Measurements from ENCODE around the gene EIF4A2.
"Not testable (repeated sequence)": the region's sequence is repeated elsewhere in the genome, so short reads cannot be mapped to it uniquely, and the experiment has no call there.

EIF4A2 gene

DNA sequence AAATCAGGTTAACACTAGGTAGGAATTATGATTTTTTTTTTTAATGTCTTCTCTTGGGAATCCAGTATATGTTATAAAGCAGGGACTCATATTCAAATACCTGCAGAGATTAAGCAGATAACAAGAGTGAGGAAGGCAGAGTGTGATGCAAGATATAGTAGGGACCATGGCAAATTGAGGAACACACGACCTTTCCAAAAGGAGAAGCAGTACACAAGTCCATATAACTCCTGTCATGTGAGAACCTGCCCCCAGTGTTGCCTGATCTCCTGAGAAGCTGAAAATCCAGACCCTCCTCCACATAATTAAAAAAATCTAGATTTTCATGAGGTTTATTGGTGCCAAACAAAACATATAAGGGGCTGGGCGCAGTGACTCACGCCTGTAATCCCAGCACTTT, 19.3 kb downstream of the EIF4A2 start:
- peaks cover 18% of the 10 kb centered on the region for H3K4me1 ChIP-seq (ENCODE audit: control insufficient read depth, insufficient read depth, low read length, unreplicated experiment)
- no peak overlapping the region for H2AFZ ChIP-seq (ENCODE audit: low read length, unreplicated experiment)
- peaks cover 23% of the 10 kb centered on the region for H3K79me2 ChIP-seq (ENCODE audit: control insufficient read depth, insufficient read depth, low read length, unreplicated experiment)
- H3K27me3 ChIP-seq (ENCODE audit: insufficient read depth, low read length) = no peaks in the 10 kb centered on the region
- no peak overlapping the region for H3K4me3 ChIP-seq (ENCODE audit: low read depth, low read length)
- H3K36me3 ChIP-seq (ENCODE audit: insufficient read depth, low read length) = peaks cover 22% of the 10 kb centered on the region; the same call in 1 of the 2 replicates
- H3K27ac ChIP-seq (ENCODE audit: low read depth, low read length) = no peak overlapping the region

DNA sequence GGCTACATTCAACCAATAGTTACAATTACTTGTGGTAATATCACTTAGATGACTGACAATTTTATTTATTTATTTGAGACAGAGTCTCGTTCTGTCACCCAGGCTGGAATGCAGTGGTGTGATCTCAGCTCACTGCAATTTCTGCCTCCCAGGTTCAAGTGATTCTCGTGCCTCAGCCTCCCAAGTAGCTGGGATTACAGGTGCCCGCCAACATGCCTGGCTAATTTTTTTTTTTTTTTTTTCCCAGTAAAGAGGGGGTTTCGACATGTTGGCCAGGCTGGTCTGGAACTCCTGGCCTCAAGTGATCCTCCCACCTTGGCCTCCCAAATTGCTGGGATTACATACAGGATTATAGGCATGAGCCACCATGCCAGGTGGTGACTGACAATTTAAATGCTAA, 20.1 kb downstream of the EIF4A2 start:
- H3K27ac ChIP-seq (ENCODE audit: low read depth, low read length); H3K27me3 ChIP-seq (ENCODE audit: insufficient read depth, low read length); H2AFZ ChIP-seq (ENCODE audit: low read length, unreplicated experiment); H3K4me3 ChIP-seq (ENCODE audit: low read depth, low read length): not testable (repeated sequence)
- Histone ChIP-seq H3K4me1 (ENCODE audit: control insufficient read depth, insufficient read depth, low read length, unreplicated experiment) (peaks cover 18% of the 10 kb centered on the region), H3K79me2 (ENCODE audit: control insufficient read depth, insufficient read depth, low read length, unreplicated experiment) (peaks cover 23% of the 10 kb centered on the region), H3K36me3 (ENCODE audit: insufficient read depth, low read length) (peaks cover 17% of the 10 kb centered on the region; the same call in 1 of the 2 replicates)

DNA sequence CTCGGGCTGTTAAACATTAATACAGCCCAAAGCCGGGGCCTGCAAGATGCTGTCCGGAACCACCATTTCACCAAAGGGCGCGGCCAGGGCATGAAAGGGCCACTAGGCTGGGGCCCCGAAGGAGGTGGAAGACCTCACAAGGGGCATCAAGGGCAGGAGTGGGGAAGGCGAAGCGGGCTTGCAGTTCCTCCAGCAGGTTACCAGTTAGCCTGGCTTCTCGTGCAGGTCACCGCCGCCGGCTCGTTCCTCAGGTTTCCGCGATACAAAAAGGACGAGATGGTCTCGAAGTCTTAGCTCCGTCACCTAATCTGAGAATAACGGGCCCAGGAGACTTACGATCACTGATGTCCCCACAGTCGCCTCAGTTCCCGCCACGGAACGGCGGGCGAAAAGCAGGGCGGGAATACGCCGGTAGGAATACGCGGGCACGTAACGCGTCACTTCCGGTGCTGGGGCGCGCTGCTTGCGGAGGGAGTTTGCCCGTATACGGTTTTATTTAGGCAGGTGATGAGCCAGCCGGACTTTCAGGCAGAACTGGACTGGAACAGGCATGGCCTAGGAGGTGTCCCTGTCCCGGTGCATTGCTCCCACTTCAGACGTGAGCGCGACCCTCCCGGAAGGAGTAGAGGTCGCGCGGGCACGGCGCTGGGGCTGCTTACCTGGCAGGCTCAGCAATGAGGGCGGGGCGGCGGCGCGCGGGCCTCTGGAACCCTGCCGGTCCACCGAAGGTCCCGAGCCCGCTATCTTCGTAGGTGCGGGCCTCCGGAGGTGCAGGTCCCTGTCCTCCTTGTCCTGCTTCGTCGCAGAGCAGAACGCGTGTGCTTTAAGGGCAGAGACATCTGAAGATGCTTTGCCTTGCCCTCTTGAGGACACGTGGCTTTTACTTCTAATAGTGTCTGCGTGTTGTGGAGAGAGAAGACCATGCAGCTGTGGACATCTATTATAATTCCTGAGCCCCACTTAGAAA, 23.0 kb downstream of the EIF4A2 start, which contains the start of gene RFC4:
RFC4 (minus strand) TSS at position 394 of the 967 bp plus-strand sequence. CDS start 1,769 bp downstream, outside the sequence.
- Histone ChIP-seq H3K27ac (ENCODE audit: low read depth, low read length) (peak within 1 kb of the TSS; percentile 45), H3K36me3 (ENCODE audit: insufficient read depth, low read length) (peaks cover 10% of the 10 kb centered on the region; the same call in 1 of the 2 replicates), H3K4me3 (ENCODE audit: low read depth, low read length) (peak within 1 kb of the TSS; percentile 95), H3K4me1 (ENCODE audit: control insufficient read depth, insufficient read depth, low read length, unreplicated experiment) (peaks cover 18% of the 10 kb centered on the region), H3K79me2 (ENCODE audit: control insufficient read depth, insufficient read depth, low read length, unreplicated experiment) (peaks cover 23% of the 10 kb centered on the region), H3K27me3 (ENCODE audit: insufficient read depth, low read length) (no peaks in the 10 kb centered on the region), H2AFZ (ENCODE audit: low read length, unreplicated experiment) (peak within 1 kb of the TSS; percentile 87)

DNA sequence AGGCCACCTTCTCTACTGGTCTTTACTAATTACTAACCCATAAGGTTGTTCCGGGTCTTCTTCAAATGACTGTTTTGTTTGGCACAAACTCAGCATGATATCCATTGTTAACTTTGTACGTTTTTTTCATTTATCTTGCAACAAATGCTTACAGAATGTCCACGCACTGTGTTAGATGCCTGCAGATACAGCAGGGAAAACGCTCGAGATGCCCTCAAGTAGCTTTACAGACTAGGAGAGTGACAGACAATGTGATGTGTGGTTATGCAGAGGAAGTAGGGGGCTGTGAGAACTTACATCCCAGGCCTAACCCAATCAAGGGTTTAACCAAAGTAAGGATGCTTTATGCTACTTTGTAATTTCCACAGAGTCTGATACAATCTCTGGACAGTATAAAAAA, 23.9 kb downstream of the EIF4A2 start:
- peaks cover 18% of the 10 kb centered on the region for H3K4me1 ChIP-seq (ENCODE audit: control insufficient read depth, insufficient read depth, low read length, unreplicated experiment)
- H3K36me3 ChIP-seq (ENCODE audit: insufficient read depth, low read length) = peaks cover 9% of the 10 kb centered on the region; the same call in 1 of the 2 replicates
- peaks cover 23% of the 10 kb centered on the region for H3K79me2 ChIP-seq (ENCODE audit: control insufficient read depth, insufficient read depth, low read length, unreplicated experiment)
- H3K4me3 ChIP-seq (ENCODE audit: low read depth, low read length) = peak overlapping the region; percentile 95
- no peaks in the 10 kb centered on the region for H3K27me3 ChIP-seq (ENCODE audit: insufficient read depth, low read length)
- no peak overlapping the region for H2AFZ ChIP-seq (ENCODE audit: low read length, unreplicated experiment)
- H3K27ac ChIP-seq (ENCODE audit: low read depth, low read length) = no peak overlapping the region

DNA sequence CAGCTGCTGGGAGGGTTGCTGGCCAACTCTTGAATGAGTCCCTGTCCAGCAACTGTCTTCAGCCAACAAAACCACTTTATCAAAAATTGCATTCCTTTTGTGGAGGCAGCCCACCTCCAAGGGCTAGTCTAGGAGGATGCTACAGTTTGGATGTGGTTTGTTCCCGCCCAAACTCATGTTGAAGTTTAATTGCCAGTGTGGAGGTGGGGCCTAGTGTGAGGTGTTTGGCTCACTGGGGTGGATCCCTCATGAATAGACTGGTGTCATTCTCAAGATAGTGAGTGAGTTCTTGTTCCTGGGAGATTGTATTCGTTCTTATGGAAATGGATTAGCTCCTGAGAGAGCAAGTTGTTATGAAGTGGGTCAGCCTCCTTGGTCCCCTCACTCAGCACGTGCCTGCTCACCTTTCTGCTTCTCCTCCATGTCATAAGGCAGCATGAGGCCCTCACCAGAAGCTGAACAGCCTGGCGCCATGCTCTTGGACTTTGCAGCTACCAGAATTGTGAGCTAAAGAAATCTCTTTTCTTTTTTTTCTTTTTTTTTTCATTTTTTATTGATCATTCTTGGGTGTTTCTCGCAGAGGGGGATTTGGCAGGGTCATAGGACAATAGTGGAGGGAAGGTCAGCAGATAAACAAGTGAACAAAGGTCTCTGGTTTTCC, 27.1 kb downstream of the EIF4A2 start:
- H3K4me3 ChIP-seq (ENCODE audit: low read depth, low read length) = no peak overlapping the region
- peaks cover 12% of the 10 kb centered on the region for H3K79me2 ChIP-seq (ENCODE audit: control insufficient read depth, insufficient read depth, low read length, unreplicated experiment)
- no peak overlapping the region for H3K27ac ChIP-seq (ENCODE audit: low read depth, low read length)
- peaks cover 13% of the 10 kb centered on the region for H3K4me1 ChIP-seq (ENCODE audit: control insufficient read depth, insufficient read depth, low read length, unreplicated experiment)
- no peak overlapping the region for H2AFZ ChIP-seq (ENCODE audit: low read length, unreplicated experiment)
- H3K36me3 ChIP-seq (ENCODE audit: insufficient read depth, low read length) = no peaks in the 10 kb centered on the region
- no peaks in the 10 kb centered on the region for H3K27me3 ChIP-seq (ENCODE audit: insufficient read depth, low read length)

DNA sequence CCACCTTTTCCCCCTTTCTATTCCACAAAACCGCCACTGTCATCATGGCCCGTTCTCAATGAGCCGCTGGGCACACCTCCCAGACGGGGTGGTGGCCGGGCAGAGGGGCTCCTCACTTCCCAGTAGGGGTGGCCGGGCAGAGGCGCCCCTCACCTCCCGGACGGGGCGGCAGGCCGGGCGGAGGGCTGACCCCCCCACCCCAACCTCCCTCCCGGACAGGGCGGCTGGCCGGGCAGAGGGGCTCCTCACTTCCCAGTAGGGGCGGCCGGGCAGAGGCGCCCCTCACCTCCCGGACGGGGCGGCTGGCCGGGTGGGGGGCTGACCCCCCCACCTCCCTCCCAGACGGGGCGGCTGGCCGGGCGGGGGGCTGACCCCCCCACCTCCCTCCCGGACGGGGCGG, 27.9 kb downstream of the EIF4A2 start:
- not testable (repeated sequence) for H3K79me2 ChIP-seq (ENCODE audit: control insufficient read depth, insufficient read depth, low read length, unreplicated experiment); H3K27ac ChIP-seq (ENCODE audit: low read depth, low read length); H3K4me3 ChIP-seq (ENCODE audit: low read depth, low read length); H2AFZ ChIP-seq (ENCODE audit: low read length, unreplicated experiment); H3K27me3 ChIP-seq (ENCODE audit: insufficient read depth, low read length); H3K36me3 ChIP-seq (ENCODE audit: insufficient read depth, low read length)
- peaks cover 18% of the 10 kb centered on the region for H3K4me1 ChIP-seq (ENCODE audit: control insufficient read depth, insufficient read depth, low read length, unreplicated experiment)

DNA sequence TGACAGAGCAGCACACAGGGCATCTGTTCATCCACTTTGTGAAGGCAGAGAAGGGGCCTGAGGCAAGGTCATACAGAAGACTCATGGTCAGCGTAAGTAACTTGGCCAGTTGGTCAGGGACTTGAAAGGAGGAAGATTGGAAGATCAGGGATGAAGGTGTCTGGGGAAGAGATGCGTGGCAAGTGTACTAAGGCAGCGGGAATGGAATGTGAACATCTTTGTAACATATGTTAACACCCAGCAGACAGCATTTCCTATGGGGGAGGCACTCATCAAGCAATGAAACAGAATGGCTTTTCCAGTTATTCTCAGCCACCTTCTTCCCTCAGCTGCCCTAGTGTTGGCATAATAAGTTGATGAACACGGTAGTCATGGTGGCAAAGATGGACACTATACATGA, 30.7 kb downstream of the EIF4A2 start:
- Histone ChIP-seq H3K79me2 (ENCODE audit: control insufficient read depth, insufficient read depth, low read length, unreplicated experiment) (no peaks in the 10 kb centered on the region), H3K4me3 (ENCODE audit: low read depth, low read length) (no peak overlapping the region), H3K27ac (ENCODE audit: low read depth, low read length) (no peak overlapping the region), H3K27me3 (ENCODE audit: insufficient read depth, low read length) (no peaks in the 10 kb centered on the region), H3K4me1 (ENCODE audit: control insufficient read depth, insufficient read depth, low read length, unreplicated experiment) (peaks cover 12% of the 10 kb centered on the region), H3K36me3 (ENCODE audit: insufficient read depth, low read length) (no peaks in the 10 kb centered on the region), H2AFZ (ENCODE audit: low read length, unreplicated experiment) (no peak overlapping the region)

DNA sequence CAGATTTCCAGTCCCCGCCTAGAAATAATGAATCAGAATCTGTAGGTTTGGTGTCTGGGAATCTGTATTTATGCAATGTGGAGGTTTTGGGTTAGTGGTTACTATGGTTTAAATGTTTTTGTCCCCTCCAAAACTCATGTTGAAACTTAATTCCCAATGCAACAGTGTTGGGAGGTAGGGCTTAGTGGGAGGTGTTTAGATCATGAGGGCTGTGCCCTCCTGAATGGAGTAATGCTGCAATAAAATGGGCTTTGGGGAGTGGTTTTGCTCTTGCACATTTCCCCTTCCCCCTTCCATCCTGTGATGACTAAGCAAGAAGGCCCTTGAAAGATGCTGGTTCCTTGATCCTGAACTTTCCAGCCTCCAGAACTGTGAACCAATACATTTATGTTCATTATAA, 32.1 kb downstream of the EIF4A2 start:
- Histone ChIP-seq H3K4me3 (ENCODE audit: low read depth, low read length) (no peak overlapping the region), H3K27me3 (ENCODE audit: insufficient read depth, low read length) (no peaks in the 10 kb centered on the region), H3K79me2 (ENCODE audit: control insufficient read depth, insufficient read depth, low read length, unreplicated experiment) (no peaks in the 10 kb centered on the region), H3K4me1 (ENCODE audit: control insufficient read depth, insufficient read depth, low read length, unreplicated experiment) (peaks cover 12% of the 10 kb centered on the region), H2AFZ (ENCODE audit: low read length, unreplicated experiment) (peak overlapping the region; percentile 70), H3K27ac (ENCODE audit: low read depth, low read length) (peak overlapping the region; percentile 41), H3K36me3 (ENCODE audit: insufficient read depth, low read length) (no peaks in the 10 kb centered on the region)

DNA sequence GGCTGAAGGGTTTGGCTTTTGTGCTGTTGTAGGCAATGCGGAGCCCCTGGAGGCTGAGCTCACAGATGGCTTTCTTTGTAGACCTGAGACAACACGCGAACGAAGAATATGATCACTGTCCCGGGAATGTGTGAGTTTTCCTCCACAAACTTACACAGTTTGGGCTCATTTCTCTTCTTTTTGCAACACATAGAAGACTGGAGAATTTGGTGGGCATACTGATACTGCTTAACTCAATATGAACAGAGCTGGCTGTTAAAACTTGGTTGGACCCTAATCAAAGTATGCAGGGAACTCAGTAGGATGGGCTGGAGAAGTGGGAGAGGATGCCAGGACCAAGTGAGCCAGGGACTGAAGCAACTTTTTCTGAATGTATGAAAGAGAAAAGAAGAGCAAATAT, 35.1 kb downstream of the EIF4A2 start:
- no peaks in the 10 kb centered on the region for H3K27me3 ChIP-seq (ENCODE audit: insufficient read depth, low read length)
- H3K36me3 ChIP-seq (ENCODE audit: insufficient read depth, low read length) = no peaks in the 10 kb centered on the region
- no peak overlapping the region for H3K4me3 ChIP-seq (ENCODE audit: low read depth, low read length)
- peaks cover 27% of the 10 kb centered on the region for H3K4me1 ChIP-seq (ENCODE audit: control insufficient read depth, insufficient read depth, low read length, unreplicated experiment)
- H3K27ac ChIP-seq (ENCODE audit: low read depth, low read length) = no peak overlapping the region
- H3K79me2 ChIP-seq (ENCODE audit: control insufficient read depth, insufficient read depth, low read length, unreplicated experiment) = no peaks in the 10 kb centered on the region
- no peak overlapping the region for H2AFZ ChIP-seq (ENCODE audit: low read length, unreplicated experiment)

DNA sequence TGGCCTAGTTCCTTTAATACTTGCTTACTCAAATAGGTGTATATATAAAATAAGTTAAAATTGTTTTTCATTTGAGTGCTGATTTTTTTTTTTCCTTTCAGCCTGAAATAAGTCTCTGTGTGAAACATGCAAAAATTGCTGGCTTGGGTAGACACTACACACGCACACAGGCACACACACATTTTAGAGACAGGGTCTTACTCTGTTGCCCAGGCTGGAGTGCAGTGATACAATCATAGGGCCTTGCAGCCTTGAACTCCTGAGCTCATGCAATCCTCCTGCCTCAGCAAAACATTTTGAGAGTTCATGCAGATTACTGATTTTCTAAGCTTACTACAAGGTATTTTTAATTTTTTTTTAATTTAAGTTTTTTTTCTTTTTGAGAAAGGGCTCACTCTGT, 35.6 kb downstream of the EIF4A2 start:
- H3K79me2 ChIP-seq (ENCODE audit: control insufficient read depth, insufficient read depth, low read length, unreplicated experiment) = no peaks in the 10 kb centered on the region
- no peak overlapping the region for H3K4me3 ChIP-seq (ENCODE audit: low read depth, low read length)
- H3K4me1 ChIP-seq (ENCODE audit: control insufficient read depth, insufficient read depth, low read length, unreplicated experiment) = peaks cover 28% of the 10 kb centered on the region
- H3K36me3 ChIP-seq (ENCODE audit: insufficient read depth, low read length) = no peaks in the 10 kb centered on the region
- no peaks in the 10 kb centered on the region for H3K27me3 ChIP-seq (ENCODE audit: insufficient read depth, low read length)
- no peak overlapping the region for H2AFZ ChIP-seq (ENCODE audit: low read length, unreplicated experiment)
- no peak overlapping the region for H3K27ac ChIP-seq (ENCODE audit: low read depth, low read length)
